ACHN (cell line): Measurements from ENCODE around the gene MYL1.

Source experiments
- DNase-seq: peaks from one replicate; pipeline ENCODE4 v3.0.0-alpha.2; 2015
- in situ Hi-C: cut with HindIII; loops from 2 replicates; pipeline ENCODE4 v1.10.0; 2017; ENCODE audit warnings: low sequenced_read_pairs, low pct_ligation_motif_present, low pct_unique_long_range_greater_than_20kb

Gene MYL1

GRCh38 chr2:210271300-210271699, 43.7 kb downstream of the MYL1 start:
- in situ Hi-C loops: no loop called here

GRCh38 chr2:210269148-210269547, 45.8 kb downstream of the MYL1 start:
- in situ Hi-C loops: no loop called here

More at GRCh38 chr2:210271300-210271699, 43.7 kb downstream of the MYL1 start:
- DNase-seq: no peak

GRCh38 chr2:210268281-210268680, 46.7 kb downstream of the MYL1 start:
- in situ Hi-C loops: no loop called here

More at GRCh38 chr2:210269148-210269547, 45.8 kb downstream of the MYL1 start:
- DNase-seq: no peak

GRCh38 chr2:210267698-210268097, 47.3 kb downstream of the MYL1 start:
- no peak for DNase-seq
- in situ Hi-C loops: no loop called here

More at GRCh38 chr2:210268281-210268680, 46.7 kb downstream of the MYL1 start:
- no peak for DNase-seq

GRCh38 chr2:210264282-210264681, 50.7 kb downstream of the MYL1 start:
- no peak for DNase-seq
- in situ Hi-C loops: no loop called here

- DNase-seq: no peak
- in situ Hi-C loops: no loop called here
These were observed 51.1 kb downstream of the MYL1 start for GRCh38 chr2:210263841-210264240.

GRCh38 chr2:210262036-210262435, 52.9 kb downstream of the MYL1 start:
- no peak for DNase-seq
- in situ Hi-C loops: no loop called here

- in situ Hi-C loops: no loop called here
- DNase-seq: no peak
These were observed 55.3 kb downstream of the MYL1 start for GRCh38 chr2:210259687-210260086.

- no peak for DNase-seq
- in situ Hi-C loops: no loop called here
These were observed 62.0 kb downstream of the MYL1 start for GRCh38 chr2:210252699-210253606.

GRCh38 chr2:210250622-210251021, 64.4 kb downstream of the MYL1 start:
- DNase-seq: no peak
- in situ Hi-C loops: no loop called here
